Left ventricle myocardium inferior (tissue), 1 donor: ENCODE results near the gene PARD3B. TPM values are rescaled to one million over a fixed set of nuclear protein-coding genes. Genes with fewer than 3 reads are reported as not detected.

Experiments used
- DNase-seq: peaks from one replicate; pipeline ENCODE4 v3.0.0-alpha.2; 2020
- H3K27ac ChIP-seq: fragments of 200-600 bp; replicated peaks from 2 replicates; pipeline ENCODE4 v1.8.0; 2021
- H3K27me3 ChIP-seq: fragments of 200-600 bp; 2 replicates; pipeline ENCODE4 v1.8.0; 2021; ENCODE audit warnings: low read depth
- H3K36me3 ChIP-seq: fragments of 200-600 bp; 2 replicates; pipeline ENCODE4 v1.8.0; 2021
- H3K4me1 ChIP-seq: fragments of 200-600 bp; 2 replicates; pipeline ENCODE4 v1.8.0; 2021
- H3K4me3 ChIP-seq: fragments of 200-600 bp; 2 replicates; pipeline ENCODE4 v1.8.0; 2021; ENCODE audit warnings: mild to moderate bottlenecking, moderate library complexity
- H3K9me3 ChIP-seq: fragments of 200-600 bp; replicated peaks from 2 replicates; pipeline ENCODE4 v1.8.0; 2021
- intact Hi-C: fragments of 100-400 bp; cut with micrococcal nuclease; formaldehyde crosslinking; loops from one replicate; pipeline ENCODE4 v1.11.0; 2022
- total RNA-seq: library from RNA; stranded (reverse); fragmentation: NEBNext Ultra II Directional; extraction: Animal tissue kit (Norgen Biotek cat#: 25700); gene quantifications from one replicate; pipeline ENCODE4 v1.2.1, GENCODE V29; 2021
- TF ChIP-seq, protein P1 (sequence below): fragments of 200-600 bp; IDR thresholded peaks from 2 replicates; pipeline ENCODE4 v1.8.0; 2021; ENCODE audit warnings: antibody characterized with exemption, mild to moderate bottlenecking, borderline replicate concordance
- donor health status: DM: no; HTN: yes; CAD: no; lungs with severe emphysema.

The PARD3B gene
- total RNA-seq, 1 donor from 2014 or later: 9.1 TPM

DNA sequence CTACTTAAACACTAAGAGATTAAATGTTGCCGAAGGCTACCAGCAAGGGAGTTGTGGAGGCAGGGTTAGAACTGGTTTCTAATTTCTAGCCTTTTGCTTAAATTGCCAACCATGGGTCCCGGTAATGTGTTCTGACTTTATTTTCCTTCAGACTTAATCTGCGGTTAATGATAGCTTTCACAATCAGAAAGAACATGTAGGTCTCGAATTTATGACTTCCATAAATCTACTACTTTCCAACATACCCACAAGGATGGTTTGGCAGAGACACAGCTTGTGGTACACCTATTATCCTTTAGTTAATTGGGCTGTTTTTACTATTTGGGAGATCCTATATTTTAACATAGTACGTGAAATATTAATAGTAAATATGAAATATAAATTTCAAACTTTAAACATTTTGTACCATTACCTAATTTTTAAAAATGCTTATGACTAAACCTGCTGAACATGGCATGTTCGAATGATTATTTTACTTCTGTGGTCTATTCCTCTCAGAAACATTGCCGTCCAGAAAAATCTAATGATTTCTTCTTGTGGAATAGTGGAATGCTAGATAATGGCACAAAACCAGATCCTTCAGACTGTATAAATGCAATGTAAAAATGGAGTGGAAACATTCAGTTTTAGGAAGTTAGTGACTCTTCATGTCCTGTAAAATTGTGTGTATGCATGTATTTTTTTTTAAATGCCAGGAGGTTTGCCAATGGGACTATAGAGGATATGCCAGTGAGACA lies 41.3 kb downstream of the PARD3B start:
- H3K27me3 ChIP-seq: no peaks in the 10 kb centered on the region
- no peaks in the 10 kb centered on the region for H3K4me1 ChIP-seq
- TF ChIP-seq, protein P1, sequence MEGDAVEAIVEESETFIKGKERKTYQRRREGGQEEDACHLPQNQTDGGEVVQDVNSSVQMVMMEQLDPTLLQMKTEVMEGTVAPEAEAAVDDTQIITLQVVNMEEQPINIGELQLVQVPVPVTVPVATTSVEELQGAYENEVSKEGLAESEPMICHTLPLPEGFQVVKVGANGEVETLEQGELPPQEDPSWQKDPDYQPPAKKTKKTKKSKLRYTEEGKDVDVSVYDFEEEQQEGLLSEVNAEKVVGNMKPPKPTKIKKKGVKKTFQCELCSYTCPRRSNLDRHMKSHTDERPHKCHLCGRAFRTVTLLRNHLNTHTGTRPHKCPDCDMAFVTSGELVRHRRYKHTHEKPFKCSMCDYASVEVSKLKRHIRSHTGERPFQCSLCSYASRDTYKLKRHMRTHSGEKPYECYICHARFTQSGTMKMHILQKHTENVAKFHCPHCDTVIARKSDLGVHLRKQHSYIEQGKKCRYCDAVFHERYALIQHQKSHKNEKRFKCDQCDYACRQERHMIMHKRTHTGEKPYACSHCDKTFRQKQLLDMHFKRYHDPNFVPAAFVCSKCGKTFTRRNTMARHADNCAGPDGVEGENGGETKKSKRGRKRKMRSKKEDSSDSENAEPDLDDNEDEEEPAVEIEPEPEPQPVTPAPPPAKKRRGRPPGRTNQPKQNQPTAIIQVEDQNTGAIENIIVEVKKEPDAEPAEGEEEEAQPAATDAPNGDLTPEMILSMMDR: no peak
- DNase-seq: no peak
- no peak overlapping the region for H3K27ac ChIP-seq
- no peak overlapping the region for H3K4me3 ChIP-seq
- H3K9me3 ChIP-seq: peaks cover 11% of the 10 kb centered on the region
- intact Hi-C loops: no loop called here
- H3K36me3 ChIP-seq: no peaks in the 10 kb centered on the region

- no peak overlapping the region for H3K27ac ChIP-seq
- no peak overlapping the region for H3K4me3 ChIP-seq
- TF ChIP-seq, protein P1: no peak
Observed at GRCh38 chr2:204590063-204590462, 44.8 kb downstream of the PARD3B start.

GRCh38 chr2:204591225-204591624 lies 46.0 kb downstream of the PARD3B start:
- Histone ChIP-seq H3K27ac (no peak overlapping the region), H3K36me3 (no peaks in the 10 kb centered on the region), H3K9me3 (peaks cover 11% of the 10 kb centered on the region), H3K4me3 (no peak overlapping the region), H3K27me3 (no peaks in the 10 kb centered on the region), H3K4me1 (no peaks in the 10 kb centered on the region)
- no peak for DNase-seq
- intact Hi-C loops: no loop called here
- TF ChIP-seq, protein P1: no peak

More at GRCh38 chr2:204590063-204590462, 44.8 kb downstream of the PARD3B start:
- H3K4me1 ChIP-seq: no peaks in the 10 kb centered on the region
- no peaks in the 10 kb centered on the region for H3K36me3 ChIP-seq
- peaks cover 11% of the 10 kb centered on the region for H3K9me3 ChIP-seq
- intact Hi-C loops: no loop called here
- DNase-seq: no peak
- no peaks in the 10 kb centered on the region for H3K27me3 ChIP-seq

DNA sequence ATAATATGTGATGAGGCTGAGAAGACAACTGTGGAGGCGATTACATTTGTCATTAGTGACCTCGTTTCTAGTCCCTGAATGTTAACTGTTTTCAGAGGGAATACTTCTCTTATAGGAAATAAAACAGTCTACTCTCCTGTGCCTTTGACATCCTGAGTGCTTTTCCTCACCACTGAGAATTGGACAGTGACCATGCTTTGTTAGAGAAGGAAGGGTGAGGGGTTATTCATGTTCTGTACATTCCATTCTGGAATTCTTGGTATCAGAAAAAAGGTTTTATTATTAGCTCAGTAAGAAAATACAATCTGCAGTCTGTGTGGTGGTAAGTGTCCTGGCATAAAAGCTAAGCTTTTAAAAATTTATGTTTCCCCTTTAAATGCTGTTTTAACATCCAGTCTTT lies 58.8 kb downstream of the PARD3B start:
- H3K27ac ChIP-seq: no peak overlapping the region
- H3K36me3 ChIP-seq: no peaks in the 10 kb centered on the region
- H3K27me3 ChIP-seq: no peaks in the 10 kb centered on the region
- TF ChIP-seq, protein P1: no peak
- H3K9me3 ChIP-seq: peaks cover 12% of the 10 kb centered on the region
- no peak for DNase-seq
- no peak overlapping the region for H3K4me3 ChIP-seq
- intact Hi-C loops: no loop called here
- peaks cover 37% of the 10 kb centered on the region for H3K4me1 ChIP-seq

GRCh38 chr2:204608237-204608939 lies 63.1 kb downstream of the PARD3B start:
- Histone ChIP-seq H3K27me3 (no peaks in the 10 kb centered on the region), H3K27ac (no peak overlapping the region), H3K4me1 (peaks cover 31% of the 10 kb centered on the region), H3K4me3 (no peak overlapping the region), H3K9me3 (no peaks in the 10 kb centered on the region), H3K36me3 (no peaks in the 10 kb centered on the region)
- intact Hi-C loops: no loop called here
- DNase-seq: no peak
- TF ChIP-seq, protein P1: no peak
